Thyroid gland (tissue), 4 donors: ENCODE results near the gene AGBL2. TPM values are rescaled to one million over a fixed set of nuclear protein-coding genes. Genes with fewer than 3 reads are reported as not detected.

Experiments used
- DNase-seq, 2 donors: peaks; one replicate each; pipeline ENCODE4 v3.0.0-alpha.2; 2019
- H3K27ac ChIP-seq, 3 donors: fragments of 200-600 bp; sonication (generic); 1 replicate in 2 of 3; 2 replicates in 1 of 3; pipeline ENCODE4 v1.5.1; 2016 to 2019; ENCODE audit warnings: mild to moderate bottlenecking in 1 of 3, moderate library complexity in 1 of 3
- H3K27me3 ChIP-seq: fragments of 200-600 bp; sonication (generic); one replicate; pipeline ENCODE4 v1.5.1; 2019
- H3K36me3 ChIP-seq, 2 donors: fragments of 200-600 bp; sonication (generic); one replicate each; pipeline ENCODE4 v1.5.1; 2016 to 2019
- H3K4me1 ChIP-seq, 2 donors: fragments of 200-600 bp; sonication (generic); one replicate each; pipeline ENCODE4 v1.5.1; 2017 to 2019
- H3K4me3 ChIP-seq, 3 donors: fragments of 200-600 bp; sonication (generic); replicated peaks in 1 of 3; 1 replicate in 2 of 3; 2 replicates in 1 of 3; pipeline ENCODE4 v1.5.1; 2016; ENCODE audit warnings: mild to moderate bottlenecking in 1 of 3
- H3K9me3 ChIP-seq: fragments of 200-600 bp; sonication (generic); one replicate; pipeline ENCODE4 v1.5.1; 2017
- CTCF ChIP-seq, 6 experiments: fragments of 200-600 bp in 3 of 6; fragments of 450-650 bp in 3 of 6; sonication (generic) in 3 of 6; IDR thresholded peaks; one replicate each; pipeline ENCODE4 v1.5.1; 2016 to 2019; ENCODE audit warnings: antibody characterized with exemption in 6 of 6, mild to moderate bottlenecking in 2 of 6, inconsistent platforms in 1 of 6, moderate library complexity in 1 of 6
- POLR2A ChIP-seq, 2 donors: fragments of 450-650 bp; IDR thresholded peaks; one replicate each; pipeline ENCODE4 v1.6.1; 2017; ENCODE audit warnings: antibody characterized with exemption in 2 of 2, mild to moderate bottlenecking in 2 of 2, moderate library complexity in 1 of 2
- WGBS, 2 donors: methylation state at CpG; one replicate each; pipeline ENCODE4 v1.1.5; 2017; 5-methylcytosine and 5-hydroxymethylcytosine counted together
- intact Hi-C: fragments of 100-400 bp; cut with DNase I; formaldehyde crosslinking; loops from one replicate; pipeline ENCODE4 v1.15.1; 2023
- total RNA-seq, 4 donors: library from RNA; depleted of rRNA; stranded (reverse); fragments of >200 nt; gene quantifications; one replicate each; pipeline ENCODE4 v1.2.3, GENCODE V29; 2016

Gene AGBL2
- total RNA-seq, 4 donors from 2014 or later: 0.59 to 1.1 (median 0.87) TPM

GRCh38 chr11:47724041-47724729 is 9.0 kb upstream of the AGBL2 start:
- TF ChIP-seq CTCF (IDR thresholded peaks at IDR 0.05) (no peak), POLR2A (IDR thresholded peaks at IDR 0.05) (no peak)
- Histone ChIP-seq H3K4me1 (no peaks in the 10 kb centered on the region), H3K27ac (no peak overlapping the region), H3K27me3 (no peaks in the 10 kb centered on the region), H3K4me3 (no peak overlapping the region), H3K9me3 (no peaks in the 10 kb centered on the region), H3K36me3 (peaks cover 60 to 67% of the 10 kb centered on the region in 2 donors)
- whole genome bisulfite sequencing, 2 donors: 91 to 92% methylated on average over 6 of the region's 6 CpGs
- no peak for DNase-seq
- intact Hi-C loops: no loop called here

- no peaks in the 10 kb centered on the region for H3K27me3 ChIP-seq
- no peaks in the 10 kb centered on the region for H3K9me3 ChIP-seq
- H3K4me1 ChIP-seq: no peaks in the 10 kb centered on the region
- peaks cover 62 to 67% of the 10 kb centered on the region in 2 donors for H3K36me3 ChIP-seq
- no peak overlapping the region for H3K27ac ChIP-seq
- intact Hi-C loops: no loop called here
- no peak for DNase-seq
- no peak overlapping the region for H3K4me3 ChIP-seq
- 93 to 96% methylated on average over 3 of the region's 3 CpGs for WGBS, 2 donors
- no peak for TF ChIP-seq CTCF (IDR thresholded peaks at IDR 0.05)
- TF ChIP-seq POLR2A (IDR thresholded peaks at IDR 0.05): no peak
Measured at GRCh38 chr11:47723041-47723440, 7.9 kb upstream of the AGBL2 start.

GRCh38 chr11:47720651-47721050 is 5.5 kb upstream of the AGBL2 start:
- 95 to 97% methylated on average over 12 of the region's 12 CpGs for WGBS, 2 donors
- Histone ChIP-seq H3K4me3 (no peak overlapping the region), H3K9me3 (no peaks in the 10 kb centered on the region), H3K4me1 (no peaks in the 10 kb centered on the region), H3K27ac (no peak overlapping the region), H3K36me3 (peaks cover 75% of the 10 kb centered on the region in 2 donors), H3K27me3 (no peaks in the 10 kb centered on the region)
- intact Hi-C loops: no loop called here
- TF ChIP-seq POLR2A (IDR thresholded peaks at IDR 0.05) (no peak), CTCF (IDR thresholded peaks at IDR 0.05) (no peak)
- DNase-seq: no peak

- intact Hi-C loops: no loop called here
Measured at GRCh38 chr11:47716692-47717091, 1.5 kb upstream of the AGBL2 start.

More at GRCh38 chr11:47716692-47717091, 1.5 kb upstream of the AGBL2 start:
- Histone ChIP-seq H3K27me3 (no peaks in the 10 kb centered on the region), H3K4me3 (no peak overlapping the region), H3K27ac (no peak overlapping the region), H3K36me3 (peaks cover 48 to 49% of the 10 kb centered on the region in 2 donors), H3K9me3 (no peaks in the 10 kb centered on the region), H3K4me1 (no peaks in the 10 kb centered on the region)
- no peak for TF ChIP-seq CTCF (IDR thresholded peaks at IDR 0.05)
- TF ChIP-seq POLR2A (IDR thresholded peaks at IDR 0.05): no peak
- DNase-seq: peak; percentile 41 to 69
- 33 to 36% methylated on average over 5 of the region's 5 CpGs for WGBS, 2 donors
